ENCODE results near the gene TANGO2.

DNA sequence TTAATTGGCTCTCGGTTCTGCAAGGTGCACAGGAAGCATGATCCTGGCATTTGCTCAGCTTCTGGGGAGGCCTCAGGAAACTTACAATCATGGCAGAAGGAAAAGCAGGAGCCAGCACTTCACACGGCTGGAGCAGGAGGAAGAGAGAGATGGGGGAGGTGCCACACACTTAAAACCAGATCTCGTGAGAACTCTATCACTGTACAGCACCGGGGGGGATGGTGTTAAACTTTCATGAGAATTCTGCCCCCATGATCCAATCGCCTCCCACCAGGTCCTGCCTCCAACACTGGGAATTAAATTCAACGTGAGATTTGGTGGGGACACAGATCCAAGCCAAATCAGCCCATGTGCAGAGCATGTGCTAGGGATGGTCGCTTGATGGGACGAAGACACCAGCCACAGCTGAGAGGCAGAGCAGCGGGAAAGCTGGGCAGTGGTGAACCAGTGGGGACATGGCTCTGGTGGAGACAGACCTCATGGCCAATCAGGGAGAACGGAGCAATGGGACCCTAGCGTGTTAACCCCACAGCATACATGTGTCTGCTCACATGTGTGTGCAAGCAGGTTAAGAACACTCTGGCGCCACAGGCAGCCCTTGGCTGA is 6.2 kb downstream of the TANGO2 start:
- TF ChIP-seq EP300 (IDR thresholded peaks at IDR 0.05), result no peak
- TF ChIP-seq, protein P1, sequence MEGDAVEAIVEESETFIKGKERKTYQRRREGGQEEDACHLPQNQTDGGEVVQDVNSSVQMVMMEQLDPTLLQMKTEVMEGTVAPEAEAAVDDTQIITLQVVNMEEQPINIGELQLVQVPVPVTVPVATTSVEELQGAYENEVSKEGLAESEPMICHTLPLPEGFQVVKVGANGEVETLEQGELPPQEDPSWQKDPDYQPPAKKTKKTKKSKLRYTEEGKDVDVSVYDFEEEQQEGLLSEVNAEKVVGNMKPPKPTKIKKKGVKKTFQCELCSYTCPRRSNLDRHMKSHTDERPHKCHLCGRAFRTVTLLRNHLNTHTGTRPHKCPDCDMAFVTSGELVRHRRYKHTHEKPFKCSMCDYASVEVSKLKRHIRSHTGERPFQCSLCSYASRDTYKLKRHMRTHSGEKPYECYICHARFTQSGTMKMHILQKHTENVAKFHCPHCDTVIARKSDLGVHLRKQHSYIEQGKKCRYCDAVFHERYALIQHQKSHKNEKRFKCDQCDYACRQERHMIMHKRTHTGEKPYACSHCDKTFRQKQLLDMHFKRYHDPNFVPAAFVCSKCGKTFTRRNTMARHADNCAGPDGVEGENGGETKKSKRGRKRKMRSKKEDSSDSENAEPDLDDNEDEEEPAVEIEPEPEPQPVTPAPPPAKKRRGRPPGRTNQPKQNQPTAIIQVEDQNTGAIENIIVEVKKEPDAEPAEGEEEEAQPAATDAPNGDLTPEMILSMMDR (IDR thresholded peaks at IDR 0.05), result no peak
